Measurements from ENCODE around the gene TNFRSF1A.

The TNFRSF1A gene

GRCh38 chr12:6282453-6282840 lies 59.4 kb downstream of the TNFRSF1A start:
- DNase-seq (ENCODE audit: insufficient read length, low spot score) (no peak), FAIRE-seq (no peak)
- no peak for TF ChIP-seq CTCF (IDR thresholded peaks at IDR 0.05; ENCODE audit: insufficient read depth, missing control alignments)

- FAIRE-seq (no peak), DNase-seq (ENCODE audit: insufficient read length, low spot score) (no peak)
Observed at GRCh38 chr12:6281081-6281809, 60.6 kb downstream of the TNFRSF1A start.

GRCh38 chr12:6280672-6281071 lies 61.2 kb downstream of the TNFRSF1A start:
- DNase-seq (ENCODE audit: insufficient read length, low spot score), result no peak
- no peak for FAIRE-seq
- TF ChIP-seq CTCF (IDR thresholded peaks at IDR 0.05; ENCODE audit: insufficient read depth, missing control alignments), result no peak

More at GRCh38 chr12:6281081-6281809, 60.6 kb downstream of the TNFRSF1A start:
- TF ChIP-seq CTCF (IDR thresholded peaks at IDR 0.05; ENCODE audit: insufficient read depth, missing control alignments), result no peak

- FAIRE-seq (no peak), DNase-seq (ENCODE audit: insufficient read length, low spot score) (no peak)
- TF ChIP-seq CTCF (IDR thresholded peaks at IDR 0.05; ENCODE audit: insufficient read depth, missing control alignments), result no peak
Observed at GRCh38 chr12:6280053-6280469, 61.8 kb downstream of the TNFRSF1A start.

- DNase-seq (ENCODE audit: insufficient read length, low spot score) (no peak), FAIRE-seq (no peak)
- no peak for TF ChIP-seq CTCF (IDR thresholded peaks at IDR 0.05; ENCODE audit: insufficient read depth, missing control alignments)
Observed at GRCh38 chr12:6279631-6280030, 62.2 kb downstream of the TNFRSF1A start.

- TF ChIP-seq CTCF (IDR thresholded peaks at IDR 0.05; ENCODE audit: insufficient read depth, missing control alignments), result no peak
- DNase-seq (ENCODE audit: insufficient read length, low spot score), result no peak
- no peak for FAIRE-seq
Observed at GRCh38 chr12:6279256-6279628, 62.6 kb downstream of the TNFRSF1A start.

Data from D721Med (cell line).